HK-2 (cell line): ENCODE measurements around the gene PIGU.

Experiments used
- DNase-seq: peaks from one replicate; pipeline ENCODE4 v3.0.0-alpha.2; 2018; ENCODE audit not compliant: unreplicated experiment

Gene PIGU

DNA sequence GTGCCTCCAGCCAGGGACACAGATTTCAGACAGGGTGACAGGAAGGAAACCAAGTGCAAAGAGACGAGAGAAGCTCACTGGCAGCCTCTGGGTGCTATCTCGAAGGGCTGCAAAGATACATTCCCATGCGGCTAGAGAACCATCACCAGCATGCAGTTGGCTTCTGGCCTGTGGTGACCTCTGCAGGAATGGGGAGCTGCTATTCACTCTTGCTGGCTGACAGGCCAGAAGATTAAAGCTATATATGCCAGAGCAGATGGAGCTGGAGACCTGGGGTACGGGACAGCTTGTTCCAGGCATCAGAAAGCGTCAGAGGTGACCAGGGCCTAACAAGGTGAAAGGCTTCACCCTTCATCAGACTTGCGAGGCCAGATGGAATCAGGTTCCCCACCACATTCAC lies 98.4 kb downstream of the PIGU start:
- no peak for DNase-seq

DNA sequence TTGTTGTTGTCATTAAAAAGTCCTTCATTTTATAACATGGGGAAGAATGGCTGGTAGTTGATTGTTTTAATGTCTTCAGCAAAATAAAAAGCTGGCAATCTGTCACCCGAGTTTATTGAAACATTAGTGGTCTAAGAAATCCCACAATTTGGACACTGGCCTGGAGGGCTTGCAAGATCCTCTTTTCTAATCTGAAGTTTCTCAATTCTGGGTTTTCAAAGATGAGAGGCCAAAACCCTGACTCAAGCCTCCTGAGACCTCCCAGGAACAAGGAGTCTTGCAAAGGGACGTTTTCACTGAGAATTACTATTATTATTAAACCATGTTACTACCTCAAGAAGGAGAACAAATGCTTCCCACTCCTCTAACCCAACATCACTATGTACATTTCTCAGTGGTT lies 98.9 kb downstream of the PIGU start:
- DNase-seq: no peak

DNA sequence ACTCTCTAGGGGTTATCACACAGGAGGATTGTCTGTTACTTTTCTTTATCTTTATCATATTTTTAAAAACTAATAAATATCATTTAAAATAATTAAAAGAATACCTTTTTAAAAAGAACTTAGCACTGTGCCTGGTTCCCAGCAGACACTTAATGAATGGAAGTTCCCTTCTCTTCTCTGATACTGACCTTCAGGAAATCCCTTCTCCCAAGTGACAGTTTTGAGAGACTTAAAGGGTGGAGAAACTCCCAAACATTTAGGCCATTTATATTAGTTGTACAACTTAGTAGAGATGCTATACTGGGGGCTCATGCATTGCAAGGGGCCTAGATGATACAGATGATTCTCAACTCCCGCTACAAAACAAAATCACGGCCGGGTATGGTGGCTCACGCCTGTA lies 99.8 kb downstream of the PIGU start:
- DNase-seq: no peak

DNA sequence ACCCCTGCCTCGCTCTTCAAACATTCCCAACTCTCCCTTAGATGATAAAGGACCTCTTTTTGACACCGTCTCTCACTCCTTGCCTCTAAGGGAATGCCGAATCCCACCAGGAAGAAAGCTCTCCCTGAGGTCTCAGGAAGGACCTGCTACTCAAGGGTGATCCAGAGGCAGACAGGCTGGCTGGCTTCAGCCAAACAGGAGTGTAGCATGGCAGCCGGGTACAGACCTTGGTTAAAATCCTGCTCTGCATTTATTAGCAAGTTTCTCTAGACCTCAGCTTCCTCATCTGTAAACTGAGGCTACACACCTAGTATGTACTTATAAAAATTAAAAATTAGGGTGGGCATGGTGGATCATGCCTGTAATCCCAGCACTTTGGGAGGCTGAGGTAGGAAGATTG lies 101.1 kb downstream of the PIGU start:
- DNase-seq: no peak

GRCh38 chr20:34575271-34575670 lies 101.6 kb downstream of the PIGU start:
- DNase-seq: no peak

GRCh38 chr20:34574861-34575260 lies 102.0 kb downstream of the PIGU start:
- no peak for DNase-seq

DNA sequence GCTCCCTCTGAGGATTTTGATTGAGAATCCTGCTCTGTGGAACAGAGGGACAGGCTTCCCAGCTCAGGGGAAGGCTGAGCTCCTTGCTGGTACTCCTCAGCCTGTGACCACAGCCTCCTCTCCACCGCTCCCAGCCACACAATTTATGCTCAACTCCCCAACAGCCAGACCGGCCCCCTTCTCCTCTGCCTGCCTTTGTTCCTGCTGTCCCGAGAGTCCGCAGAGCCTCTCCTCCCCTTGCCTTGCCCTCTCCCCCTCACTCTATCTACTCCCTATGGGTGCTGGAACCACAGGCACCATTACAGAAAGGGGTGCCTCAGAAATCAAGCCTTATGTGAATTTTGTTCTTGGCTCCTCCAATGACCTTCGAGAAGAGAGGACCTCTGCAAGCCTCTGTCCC lies 102.5 kb downstream of the PIGU start:
- DNase-seq: no peak

- no peak for DNase-seq
Observed at GRCh38 chr20:34573541-34574300, 103.2 kb downstream of the PIGU start.

GRCh38 chr20:34571753-34572152 lies 105.1 kb downstream of the PIGU start:
- DNase-seq: no peak

DNA sequence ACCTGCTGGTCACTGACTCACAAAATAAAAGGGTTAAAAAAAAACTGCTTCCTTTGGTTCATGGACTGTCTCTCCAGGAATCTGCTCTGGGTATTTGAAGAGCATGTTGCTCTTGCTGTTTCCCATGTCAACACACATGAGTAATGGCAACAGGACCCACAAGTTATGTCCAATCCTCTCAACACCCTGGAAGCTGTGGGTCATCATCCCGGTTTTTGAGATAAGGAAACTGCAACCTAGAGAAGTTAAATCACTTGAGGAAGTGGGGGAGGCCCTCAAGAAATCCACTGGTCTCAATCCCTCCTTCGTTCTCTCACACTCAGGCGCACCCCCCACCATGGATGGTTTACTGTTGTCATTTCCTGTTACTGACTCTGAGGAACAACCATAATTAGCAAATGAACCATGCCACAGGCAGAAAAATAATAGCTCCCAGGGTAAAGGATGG lies 106.0 kb downstream of the PIGU start:
- DNase-seq: peak; percentile 61

DNA sequence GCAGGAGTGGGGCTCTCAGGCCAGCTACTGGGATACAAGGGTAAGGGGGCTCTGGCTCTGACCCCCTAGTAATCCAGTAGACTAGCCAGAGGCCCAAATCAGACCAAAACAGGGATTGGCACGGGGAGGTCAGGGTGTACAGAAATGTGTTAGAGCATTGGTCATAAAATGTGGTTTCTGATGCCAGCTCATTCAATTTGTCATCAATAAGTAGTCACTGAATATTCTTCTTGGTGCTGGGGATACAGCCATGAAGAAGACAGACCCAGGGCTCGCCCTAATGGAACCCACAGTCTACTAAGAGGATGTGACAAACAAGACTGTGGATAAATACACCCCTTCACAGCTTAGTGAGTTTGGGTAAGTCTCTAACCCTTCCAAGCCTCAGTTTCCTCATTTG lies 107.3 kb downstream of the PIGU start:
- no peak for DNase-seq

GRCh38 chr20:34567892-34568865 lies 108.7 kb downstream of the PIGU start:
- DNase-seq: no peak

GRCh38 chr20:34566978-34567891 lies 109.7 kb downstream of the PIGU start:
- no peak for DNase-seq

DNA sequence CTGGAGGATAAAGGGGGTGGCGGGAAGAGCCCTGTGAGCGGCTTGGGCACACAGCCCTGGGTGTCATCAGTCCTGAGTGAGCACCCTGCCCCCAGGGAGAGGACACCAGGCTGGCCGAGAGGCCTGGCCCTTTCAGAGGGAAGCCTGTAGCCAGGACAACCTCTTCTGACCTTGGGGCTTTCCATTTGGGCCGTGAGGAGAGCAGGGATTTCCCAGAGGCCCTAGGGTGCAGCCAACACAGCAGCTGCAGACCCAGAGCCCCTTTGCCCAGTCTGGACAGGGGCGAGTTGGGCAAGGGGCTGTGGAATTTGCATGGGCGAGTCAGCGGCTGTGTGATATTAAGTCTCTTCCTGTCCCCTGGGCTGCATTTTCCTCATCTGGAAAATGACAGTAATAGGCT lies 112.1 kb downstream of the PIGU start:
- DNase-seq: no peak

GRCh38 chr20:34562641-34563040 lies 114.3 kb downstream of the PIGU start:
- DNase-seq: no peak

DNA sequence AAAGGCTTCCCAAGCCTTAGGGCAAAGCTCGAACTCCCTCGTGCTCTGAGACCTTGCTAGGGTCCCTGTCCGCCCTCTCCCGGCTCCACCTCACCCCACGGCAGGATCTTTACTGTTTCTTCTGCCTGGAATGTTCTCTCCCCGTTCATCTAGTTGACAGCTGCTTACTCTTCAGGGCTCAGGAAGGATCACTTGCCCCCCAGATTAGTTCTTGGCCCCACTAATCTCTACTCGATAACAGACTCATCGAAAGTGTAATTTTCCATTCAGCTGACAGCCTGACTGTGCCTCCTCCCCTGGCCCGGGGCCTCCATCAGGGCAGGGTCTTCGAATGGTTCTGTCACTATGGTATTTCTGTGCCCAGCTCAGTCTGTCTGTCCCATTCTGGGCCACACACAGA lies 115.2 kb downstream of the PIGU start:
- no peak for DNase-seq

DNA sequence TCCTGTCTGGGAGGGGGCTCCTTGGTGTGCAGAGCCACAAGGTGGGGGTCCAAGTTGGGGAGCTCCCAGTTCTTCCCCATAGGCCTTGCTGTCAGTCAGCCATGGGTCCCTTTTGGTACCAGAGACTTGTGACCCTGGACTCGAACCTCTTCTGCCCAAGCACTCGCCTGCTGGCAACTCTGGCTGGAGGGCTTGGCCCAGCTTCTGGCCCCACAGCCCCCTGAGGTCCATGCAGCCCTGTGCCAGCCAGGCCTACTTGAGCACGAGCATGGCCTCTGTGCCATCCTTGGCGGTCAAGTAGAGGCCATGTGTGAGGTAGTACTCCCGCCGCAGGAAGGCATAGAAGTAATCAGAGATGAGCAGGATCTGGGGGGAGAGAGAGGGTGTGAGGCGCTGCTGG lies 116.3 kb downstream of the PIGU start:
- no peak for DNase-seq

GRCh38 chr20:34560141-34560523 lies 116.8 kb downstream of the PIGU start:
- no peak for DNase-seq

DNA sequence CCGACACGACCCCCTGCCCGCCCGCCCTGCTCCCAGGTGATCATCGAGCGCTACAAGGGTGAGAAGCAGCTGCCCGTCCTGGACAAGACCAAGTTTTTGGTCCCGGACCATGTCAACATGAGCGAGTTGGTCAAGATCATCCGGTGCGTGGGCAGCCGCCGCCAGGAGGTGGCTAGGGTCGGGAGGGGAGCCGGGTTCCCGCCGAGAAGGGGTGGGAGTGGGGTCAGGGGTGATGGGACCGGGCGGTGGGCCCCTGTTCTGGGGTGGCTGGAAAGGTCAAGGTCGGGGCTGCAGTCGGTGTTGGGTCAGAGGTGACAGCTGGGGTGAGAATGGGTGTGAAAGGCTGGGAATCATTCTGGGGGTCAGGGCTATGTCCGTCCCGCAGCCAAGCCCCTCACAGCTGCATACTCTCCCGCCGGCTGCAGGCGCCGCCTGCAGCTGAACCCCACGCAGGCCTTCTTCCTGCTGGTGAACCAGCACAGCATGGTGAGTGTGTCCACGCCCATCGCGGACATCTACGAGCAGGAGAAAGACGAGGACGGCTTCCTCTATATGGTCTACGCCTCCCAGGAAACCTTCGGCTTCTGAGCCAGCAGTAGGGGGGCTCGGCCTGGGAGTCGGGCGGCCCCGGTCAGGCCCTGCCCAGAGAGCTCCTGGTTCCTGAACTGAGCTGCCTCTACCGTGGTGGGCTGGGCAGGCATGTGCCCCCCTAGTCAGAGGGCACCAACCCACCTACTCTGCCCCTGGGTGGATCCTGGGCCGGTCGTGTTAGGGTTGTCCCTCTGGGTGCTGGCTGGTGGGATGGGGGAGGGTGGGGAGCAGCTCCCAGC lies 117.4 kb downstream of the PIGU start:
- DNase-seq: no peak

DNA sequence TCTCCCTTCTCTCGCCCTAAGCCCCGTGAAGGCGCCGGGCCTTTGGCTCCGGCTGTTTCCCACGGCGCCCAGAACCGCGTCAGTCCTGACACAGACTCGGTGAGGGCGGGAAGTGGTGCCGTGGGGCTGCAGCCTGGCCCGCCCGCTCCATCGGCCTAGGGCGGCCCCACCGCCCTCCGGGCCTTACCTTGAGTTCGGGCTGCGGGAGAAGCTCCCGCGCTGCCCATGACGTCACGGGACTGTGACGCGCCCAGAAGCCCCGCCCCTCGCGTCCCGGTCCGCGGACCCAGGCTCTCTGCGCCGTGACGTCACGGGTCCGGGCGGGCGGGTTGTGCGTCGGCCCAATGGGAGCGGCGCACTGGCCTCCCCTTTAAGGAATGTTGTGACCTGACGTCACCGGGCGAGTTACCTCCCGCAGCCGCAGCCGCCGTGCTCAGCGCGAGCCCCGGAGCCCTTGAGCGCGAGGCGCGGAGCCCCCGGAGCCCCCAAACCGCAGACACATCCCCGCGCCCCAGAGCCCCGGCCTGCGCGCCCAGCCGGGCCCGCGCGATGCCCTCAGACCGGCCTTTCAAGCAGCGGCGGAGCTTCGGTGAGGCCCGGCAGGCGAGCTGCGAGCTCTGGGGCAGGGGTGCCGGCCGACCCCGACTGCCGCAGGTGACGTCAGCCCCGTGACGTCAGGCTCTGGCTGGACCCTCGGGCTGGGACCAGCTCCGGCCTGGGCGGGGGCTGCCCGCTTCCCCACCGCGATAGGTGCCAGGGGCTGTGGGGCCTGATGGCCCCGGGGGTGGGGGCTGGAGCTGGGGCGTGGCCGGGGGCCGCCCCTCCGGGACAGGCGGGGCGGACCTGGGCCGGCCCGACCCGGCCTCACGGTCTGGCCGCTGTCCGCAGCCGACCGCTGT lies 118.3 kb downstream of the PIGU start, which contains the start of gene MAP1LC3A:
Gene MAP1LC3A (plus strand): TSS at position 399 of the 899 bp plus-strand sequence. CDS start 151 bp downstream, at position 550.
- no peak for DNase-seq
